SU-DHL-6 (cell line): Measurements from ENCODE around the gene OR5A1.

Source experiments
- H2AFZ ChIP-seq: fragments of 200-600 bp; sonication (generic); 2 replicates; pipeline ENCODE4 v1.6.1; 2014; ENCODE audit warnings: low read depth, mild to moderate bottlenecking, moderate library complexity, mixed read lengths, antibody characterized with exemption, low read length; ENCODE audit not compliant: severe bottlenecking
- H3F3A ChIP-seq: fragments of 200-600 bp; shearing (Covaris generic); 2 replicates; pipeline ENCODE4 v1.6.0; 2016; ENCODE audit warnings: antibody characterized with exemption, mild to moderate bottlenecking; ENCODE audit not compliant: insufficient read depth
- H3K27ac ChIP-seq: fragments of 200-600 bp; sonication (generic); 2 replicates; pipeline ENCODE4 v1.5.1; 2016; ENCODE audit warnings: low read depth, mild to moderate bottlenecking, low read length, moderate library complexity, mixed read lengths
- H3K27me3 ChIP-seq: fragments of 200-600 bp; sonication (generic), shearing (Covaris generic); 2 replicates; pipeline ENCODE4 v1.6.0; 2014; ENCODE audit warnings: mild to moderate bottlenecking, low read length
- H3K36me3 ChIP-seq: fragments of 200-600 bp; sonication (generic); 2 replicates; pipeline ENCODE4 v1.6.1; 2014; ENCODE audit warnings: mild to moderate bottlenecking, low read length, mixed read lengths
- H3K4me2 ChIP-seq: fragments of 300-600, 200-600 bp; shearing (Covaris generic), sonication (generic); 2 replicates; pipeline ENCODE4 v1.6.0; 2014; ENCODE audit warnings: low read length, low read depth, mild to moderate bottlenecking; ENCODE audit not compliant: poor library complexity, severe bottlenecking
- H3K4me3 ChIP-seq: fragments of 200-600 bp; sonication (generic); 2 replicates; pipeline ENCODE4 v1.5.1; 2014; ENCODE audit warnings: antibody characterized with exemption, low read length, mild to moderate bottlenecking, mixed read lengths; ENCODE audit not compliant: insufficient read depth, poor library complexity, severe bottlenecking
- H3K79me2 ChIP-seq: fragments of 200-600 bp; sonication (generic); 2 replicates; pipeline ENCODE4 v1.6.1; 2014; ENCODE audit warnings: mild to moderate bottlenecking, low read length, moderate library complexity; ENCODE audit not compliant: insufficient read depth
- H3K9ac ChIP-seq: fragments of 200-600 bp; sonication (generic); 2 replicates; pipeline ENCODE4 v1.7.0; 2014; ENCODE audit warnings: mild to moderate bottlenecking, low read length
- H3K9me2 ChIP-seq: fragments of 200-600 bp; sonication (generic); replicated peaks from 2 replicates; pipeline ENCODE4 v1.6.1; 2014; ENCODE audit warnings: low read length; ENCODE audit not compliant: insufficient read depth
- H3K9me3 ChIP-seq: fragments of 200-600 bp; sonication (generic); 2 replicates; pipeline ENCODE4 v1.6.1; 2014; ENCODE audit warnings: low read length, mixed read lengths; ENCODE audit not compliant: insufficient read depth
- H4K20me1 ChIP-seq: fragments of 200-600 bp; sonication (generic); 2 replicates; pipeline ENCODE4 v1.6.1; 2014; ENCODE audit warnings: low read depth, mild to moderate bottlenecking, antibody characterized with exemption, low read length, moderate library complexity, mixed read lengths
- EZH2phosphoT487 ChIP-seq: fragments of 200-600 bp; sonication (generic), shearing (Covaris generic); conservative IDR thresholded peaks from 2 replicates; pipeline ENCODE4 v1.6.1; 2018; ENCODE audit warnings: mild to moderate bottlenecking, antibody characterized with exemption, low read length, moderate library complexity, mixed read lengths
- TF ChIP-seq, protein P1 (sequence below): fragments of 200-600 bp; sonication (generic); IDR thresholded peaks from one replicate; pipeline ENCODE4 v1.5.1; 2017; ENCODE audit warnings: antibody characterized with exemption, mild to moderate bottlenecking, low read length, moderate library complexity; ENCODE audit not compliant: insufficient read depth, poor library complexity, severe bottlenecking

The OR5A1 gene

DNA sequence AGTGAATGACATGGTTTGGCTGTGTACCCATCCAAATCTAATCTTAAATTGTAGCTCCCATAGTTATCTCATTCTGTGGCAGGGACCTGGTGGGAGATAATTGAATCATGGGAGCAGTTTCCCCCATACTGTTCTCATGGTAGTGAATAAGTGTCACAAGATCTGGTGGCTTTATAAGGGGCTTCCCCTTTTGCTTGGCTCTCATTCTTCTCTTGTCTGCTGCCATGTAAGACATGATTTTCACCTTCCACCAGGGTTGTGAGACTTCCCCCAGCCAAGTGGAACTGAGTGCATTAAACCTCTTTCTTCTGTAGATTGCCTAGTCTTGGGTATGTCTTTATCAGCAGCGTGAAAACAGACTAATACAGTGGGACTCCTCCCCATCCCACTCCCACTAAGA is 21.2 kb upstream of the OR5A1 start:
- Histone ChIP-seq H3K4me2 (no peak overlapping the region), H3K4me3 (no peak overlapping the region), H3K9ac (no peak overlapping the region), H3K27ac (no peak overlapping the region), H3K79me2 (no peaks in the 10 kb centered on the region), H3F3A (no peaks in the 10 kb centered on the region), H3K27me3 (no peaks in the 10 kb centered on the region), H3K9me3 (peaks cover 9% of the 10 kb centered on the region; the same call in 1 of the 2 replicates), H2AFZ (no peak overlapping the region), H4K20me1 (no peaks in the 10 kb centered on the region), H3K9me2 (no peaks in the 10 kb centered on the region), H3K36me3 (no peaks in the 10 kb centered on the region)
- no peak for TF ChIP-seq EZH2phosphoT487
- TF ChIP-seq, protein P1, sequence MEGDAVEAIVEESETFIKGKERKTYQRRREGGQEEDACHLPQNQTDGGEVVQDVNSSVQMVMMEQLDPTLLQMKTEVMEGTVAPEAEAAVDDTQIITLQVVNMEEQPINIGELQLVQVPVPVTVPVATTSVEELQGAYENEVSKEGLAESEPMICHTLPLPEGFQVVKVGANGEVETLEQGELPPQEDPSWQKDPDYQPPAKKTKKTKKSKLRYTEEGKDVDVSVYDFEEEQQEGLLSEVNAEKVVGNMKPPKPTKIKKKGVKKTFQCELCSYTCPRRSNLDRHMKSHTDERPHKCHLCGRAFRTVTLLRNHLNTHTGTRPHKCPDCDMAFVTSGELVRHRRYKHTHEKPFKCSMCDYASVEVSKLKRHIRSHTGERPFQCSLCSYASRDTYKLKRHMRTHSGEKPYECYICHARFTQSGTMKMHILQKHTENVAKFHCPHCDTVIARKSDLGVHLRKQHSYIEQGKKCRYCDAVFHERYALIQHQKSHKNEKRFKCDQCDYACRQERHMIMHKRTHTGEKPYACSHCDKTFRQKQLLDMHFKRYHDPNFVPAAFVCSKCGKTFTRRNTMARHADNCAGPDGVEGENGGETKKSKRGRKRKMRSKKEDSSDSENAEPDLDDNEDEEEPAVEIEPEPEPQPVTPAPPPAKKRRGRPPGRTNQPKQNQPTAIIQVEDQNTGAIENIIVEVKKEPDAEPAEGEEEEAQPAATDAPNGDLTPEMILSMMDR, result no peak

DNA sequence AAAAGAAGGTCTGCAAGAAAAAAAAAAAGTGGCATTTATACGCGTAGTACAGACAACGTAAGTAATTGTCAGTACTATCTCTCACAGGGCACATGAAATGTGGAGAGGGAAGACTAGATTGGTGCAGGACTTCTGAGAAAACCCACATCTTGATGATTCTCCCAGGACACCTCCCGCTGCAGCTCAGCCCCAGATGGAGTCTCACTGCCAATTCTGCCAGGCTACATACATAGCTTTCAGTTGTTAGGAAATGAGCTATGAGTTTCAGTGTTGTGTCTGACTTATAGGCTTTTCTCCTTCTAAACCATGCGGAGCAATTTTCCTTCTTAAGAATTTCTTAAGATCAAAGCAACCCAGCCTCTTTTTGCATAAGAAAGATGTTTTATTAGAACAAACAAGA is 19.7 kb upstream of the OR5A1 start:
- H3F3A ChIP-seq, result no peaks in the 10 kb centered on the region
- H3K4me3 ChIP-seq, result no peak overlapping the region
- no peak overlapping the region for H2AFZ ChIP-seq
- H3K27ac ChIP-seq, result no peak overlapping the region
- no peaks in the 10 kb centered on the region for H3K36me3 ChIP-seq
- no peaks in the 10 kb centered on the region for H3K9me2 ChIP-seq
- H3K4me2 ChIP-seq, result no peak overlapping the region
- TF ChIP-seq, protein P1, result no peak
- TF ChIP-seq EZH2phosphoT487, result no peak
- H3K9me3 ChIP-seq, result no peaks in the 10 kb centered on the region
- H4K20me1 ChIP-seq, result no peaks in the 10 kb centered on the region
- H3K9ac ChIP-seq, result no peak overlapping the region
- no peaks in the 10 kb centered on the region for H3K79me2 ChIP-seq
- H3K27me3 ChIP-seq, result no peaks in the 10 kb centered on the region

DNA sequence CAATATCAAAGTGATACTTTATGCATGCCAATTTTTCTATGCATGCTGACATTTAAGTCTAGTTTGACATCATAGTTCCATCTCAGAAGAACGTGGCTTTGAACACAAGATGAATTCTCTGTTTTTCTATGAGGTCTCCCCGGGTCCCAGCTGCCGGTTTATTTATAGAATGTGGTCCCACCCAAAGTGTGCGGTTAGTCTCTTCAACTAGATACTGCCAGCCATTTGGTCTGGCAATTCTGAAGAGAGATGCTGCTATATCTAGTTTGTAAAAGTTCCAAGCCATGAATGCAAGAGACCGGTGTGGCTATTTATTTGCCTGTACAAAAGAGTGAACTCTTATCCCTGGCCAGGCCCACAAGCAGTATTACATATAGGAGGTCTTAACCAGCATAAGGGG is 19.2 kb upstream of the OR5A1 start:
- Histone ChIP-seq H3F3A (no peaks in the 10 kb centered on the region), H3K4me2 (no peak overlapping the region), H3K9me3 (no peaks in the 10 kb centered on the region), H3K27me3 (no peaks in the 10 kb centered on the region), H3K27ac (no peak overlapping the region), H4K20me1 (no peaks in the 10 kb centered on the region), H2AFZ (no peak overlapping the region), H3K36me3 (no peaks in the 10 kb centered on the region), H3K9ac (no peak overlapping the region), H3K79me2 (no peaks in the 10 kb centered on the region), H3K9me2 (no peaks in the 10 kb centered on the region), H3K4me3 (no peak overlapping the region)
- TF ChIP-seq EZH2phosphoT487, result no peak
- TF ChIP-seq, protein P1, result no peak
